ENCODE measurements around the gene RAD52. TPM values are rescaled to one million over a fixed set of nuclear protein-coding genes. Genes with fewer than 3 reads are reported as not detected.

RAD52 gene
- 10 to 100 TPM; 11.3 to 21.0 (median 14.3) TPM for total RNA-seq

DNA sequence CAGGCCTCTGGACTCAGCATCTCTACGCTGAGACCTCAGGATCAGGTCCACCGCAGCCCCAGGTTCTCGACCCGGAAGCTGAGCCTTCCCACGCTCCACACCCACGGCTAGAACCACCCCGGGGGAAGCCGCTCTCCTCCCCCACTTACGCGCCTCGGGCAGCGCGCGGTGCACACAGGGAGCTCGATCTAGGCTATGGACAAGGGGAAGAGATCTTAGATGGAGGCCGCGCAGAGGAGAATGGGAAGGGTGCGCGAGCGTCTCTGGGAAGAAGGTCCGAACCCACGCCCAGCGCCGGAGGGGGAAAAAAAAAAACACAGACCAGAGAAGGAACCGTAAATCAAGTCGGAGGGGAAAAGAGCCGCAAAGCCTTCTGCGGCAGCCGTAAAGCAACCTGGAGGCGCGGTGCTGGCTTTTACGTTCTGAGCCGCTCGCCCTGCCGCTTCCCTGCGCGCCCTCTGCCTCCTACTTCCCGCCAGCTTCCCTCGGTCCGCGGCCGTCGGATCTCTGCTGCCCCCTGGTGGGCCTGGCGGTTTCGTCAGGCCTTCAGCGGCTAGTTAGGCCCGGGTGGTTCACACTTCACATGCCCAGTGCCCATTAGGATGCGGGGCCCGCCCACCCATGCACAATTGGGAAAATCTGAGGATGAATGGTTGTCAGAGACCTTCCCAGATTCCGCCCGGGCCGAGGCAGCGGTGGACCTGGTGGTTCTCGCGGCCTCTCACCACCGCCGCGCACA is at the start of gene RAD52:
TSS of gene RAD52 (minus strand) at position 242 of the 739 bp plus-strand sequence. CDS start 16,636 bp downstream, outside the sequence.
- Histone ChIP-seq H3K4me1 (peaks cover 16 to 25% of the 10 kb centered on the region in 2 donors), H3K4me3 (peak within 1 kb of the TSS; percentile 78 to 94 (median 92)), H3K36me3 (no peaks in the 10 kb centered on the region), H3K9me3 (no peaks in the 10 kb centered on the region), H3K27me3 (no peaks in the 10 kb centered on the region), H3K27ac (peak within 1 kb of the TSS; percentile 91 to 97 (median 94))
- DNase-seq (peak; percentile 96 to 98), ATAC-seq (peak; percentile 92 to 94)
- in situ Hi-C loops (cut with MboI; ENCODE audit: low sequenced_read_pairs in 4 of 4) (loop anchor here (5.0 to 25.0 kb wide), 6 partner anchors 127 to 387 kb away; no protein-coding TSS in a partner anchor), intact Hi-C loops (cut with DNase I; ENCODE audit: low total_unique reads) (loop anchor here (1.0 to 10.0 kb wide), 6 partner anchors 41 to 655 kb away; partner anchors contain the start of gene ERC1)
- peak; percentile 81 to 88 for TF ChIP-seq POLR2A (IDR thresholded peaks at IDR 0.05)
- TF ChIP-seq, protein P1, sequence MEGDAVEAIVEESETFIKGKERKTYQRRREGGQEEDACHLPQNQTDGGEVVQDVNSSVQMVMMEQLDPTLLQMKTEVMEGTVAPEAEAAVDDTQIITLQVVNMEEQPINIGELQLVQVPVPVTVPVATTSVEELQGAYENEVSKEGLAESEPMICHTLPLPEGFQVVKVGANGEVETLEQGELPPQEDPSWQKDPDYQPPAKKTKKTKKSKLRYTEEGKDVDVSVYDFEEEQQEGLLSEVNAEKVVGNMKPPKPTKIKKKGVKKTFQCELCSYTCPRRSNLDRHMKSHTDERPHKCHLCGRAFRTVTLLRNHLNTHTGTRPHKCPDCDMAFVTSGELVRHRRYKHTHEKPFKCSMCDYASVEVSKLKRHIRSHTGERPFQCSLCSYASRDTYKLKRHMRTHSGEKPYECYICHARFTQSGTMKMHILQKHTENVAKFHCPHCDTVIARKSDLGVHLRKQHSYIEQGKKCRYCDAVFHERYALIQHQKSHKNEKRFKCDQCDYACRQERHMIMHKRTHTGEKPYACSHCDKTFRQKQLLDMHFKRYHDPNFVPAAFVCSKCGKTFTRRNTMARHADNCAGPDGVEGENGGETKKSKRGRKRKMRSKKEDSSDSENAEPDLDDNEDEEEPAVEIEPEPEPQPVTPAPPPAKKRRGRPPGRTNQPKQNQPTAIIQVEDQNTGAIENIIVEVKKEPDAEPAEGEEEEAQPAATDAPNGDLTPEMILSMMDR (IDR thresholded peaks at IDR 0.05 in 4 of 5, conservative IDR thresholded peaks at IDR 0.05 in 1 of 5): peak; percentile 96 to 100 (median 99)

DNA sequence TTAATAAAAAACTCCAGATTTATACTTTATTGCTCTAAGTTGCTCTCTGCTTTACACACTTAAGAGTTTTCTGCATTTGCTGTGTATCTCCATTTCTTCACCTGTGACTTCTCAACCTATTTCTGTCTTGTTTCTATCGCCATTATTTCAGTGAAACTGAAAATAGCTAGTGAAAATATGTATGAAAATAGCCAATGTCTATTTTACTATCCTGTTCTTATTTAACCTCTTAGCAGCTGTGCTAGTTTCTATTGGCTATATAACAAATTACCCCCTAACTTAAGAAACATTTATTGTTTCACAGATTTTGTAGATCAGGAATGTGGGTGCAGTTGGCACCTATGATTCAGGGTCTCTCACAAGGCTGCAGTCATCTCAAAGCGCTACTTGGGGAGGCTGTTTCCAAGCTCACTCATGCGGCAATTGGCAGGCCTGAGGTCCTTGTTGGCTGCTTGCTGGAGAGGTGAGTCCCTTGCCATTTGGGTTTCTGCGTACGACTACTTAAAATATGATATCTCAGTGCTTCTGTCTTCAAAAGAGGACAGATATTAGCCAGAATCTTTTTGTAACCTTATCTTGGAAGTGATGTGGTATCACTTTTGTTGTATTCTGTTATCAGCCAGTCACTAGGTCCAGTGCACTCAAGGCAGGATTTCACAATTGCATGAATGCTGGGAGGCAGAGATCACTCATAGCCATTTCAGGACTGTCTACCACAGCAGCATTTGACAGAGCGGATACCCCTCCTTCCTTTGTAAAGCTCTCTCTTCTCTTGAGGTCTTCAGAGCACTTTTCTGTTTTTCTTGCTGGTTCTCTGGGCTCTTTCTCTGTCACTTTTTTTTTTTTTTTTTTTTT is 48.8 kb upstream of the RAD52 start:
- H3K27ac ChIP-seq: peak overlapping the region in 1 of 4 donors; percentile 14
- in situ Hi-C loops (cut with MboI; ENCODE audit: low sequenced_read_pairs in 4 of 4) (loop anchor here in 2 of 4 donors (25.0 kb wide), 1 partner anchor 589 kb away; the partner anchor contains the start of gene FBXL14 (in 2 of the 2)), intact Hi-C loops (cut with DNase I; ENCODE audit: low total_unique reads) (no loop called here)
- no peaks in the 10 kb centered on the region for H3K36me3 ChIP-seq
- peaks cover 6 to 11% of the 10 kb centered on the region in 2 donors for H3K4me1 ChIP-seq
- no peaks in the 10 kb centered on the region for H3K27me3 ChIP-seq
- DNase-seq: no peak
- H3K4me3 ChIP-seq: no peak overlapping the region
- TF ChIP-seq, protein P1 (IDR thresholded peaks at IDR 0.05 in 4 of 5, conservative IDR thresholded peaks at IDR 0.05 in 1 of 5): no peak
- TF ChIP-seq POLR2A (IDR thresholded peaks at IDR 0.05): no peak
- peak in 1 of 2 donors; percentile 66 for ATAC-seq
- no peaks in the 10 kb centered on the region for H3K9me3 ChIP-seq

DNA sequence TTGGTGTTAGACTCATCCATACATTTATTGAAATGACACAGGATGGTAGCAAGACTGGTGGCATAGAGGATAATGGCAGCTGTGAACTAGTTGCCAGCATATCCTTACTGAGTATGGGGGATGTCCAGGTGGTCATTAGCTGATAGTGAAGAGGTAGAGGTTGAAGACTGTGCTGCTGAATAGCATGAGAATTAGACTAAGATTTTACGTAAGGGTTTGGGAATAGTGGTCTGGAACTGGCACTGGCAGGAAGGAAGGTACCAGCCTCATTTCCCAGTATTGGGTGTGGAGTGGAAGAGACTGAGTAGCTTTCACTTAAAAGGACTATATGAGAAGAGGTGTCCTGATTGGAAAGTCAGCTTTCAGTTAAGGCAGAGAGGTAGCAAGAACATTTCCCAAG is 48.0 kb upstream of the RAD52 start:
- TF ChIP-seq, protein P1 (IDR thresholded peaks at IDR 0.05 in 4 of 5, conservative IDR thresholded peaks at IDR 0.05 in 1 of 5): no peak
- TF ChIP-seq POLR2A (IDR thresholded peaks at IDR 0.05): no peak
- H3K9me3 ChIP-seq: no peaks in the 10 kb centered on the region
- no peak for ATAC-seq
- no peak overlapping the region for H3K4me3 ChIP-seq
- H3K27me3 ChIP-seq: no peaks in the 10 kb centered on the region
- no peak for DNase-seq
- intact Hi-C loops (cut with DNase I; ENCODE audit: low total_unique reads): no loop called here
- in situ Hi-C loops (cut with MboI; ENCODE audit: low sequenced_read_pairs in 4 of 4): loop anchor here in 2 of 4 donors (25.0 kb wide), 1 partner anchor 590 kb away; the partner anchor contains the start of gene FBXL14 (in 2 of the 2)
- peaks cover 10 to 17% of the 10 kb centered on the region in 2 donors for H3K4me1 ChIP-seq
- peak overlapping the region in 1 of 4 donors; percentile 3 for H3K27ac ChIP-seq
- no peaks in the 10 kb centered on the region for H3K36me3 ChIP-seq

DNA sequence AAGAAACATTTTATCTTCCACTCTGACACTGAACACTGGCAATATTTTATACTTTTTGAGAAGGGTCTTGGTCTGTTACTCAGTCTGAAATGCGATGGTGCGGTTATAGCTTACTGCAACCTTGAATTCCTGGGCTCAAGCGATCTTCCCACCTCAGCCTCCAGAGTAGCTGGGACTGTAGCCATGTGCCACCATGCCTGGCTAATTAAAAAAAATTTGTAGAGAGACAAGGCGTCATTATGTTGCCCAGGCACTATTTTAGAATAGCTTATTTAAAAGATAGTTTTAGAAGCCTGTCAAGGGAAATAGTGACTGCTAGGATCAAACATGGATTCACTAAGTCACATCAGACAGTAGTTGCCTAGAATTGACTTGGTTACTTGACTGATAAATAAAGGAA is 47.4 kb upstream of the RAD52 start:
- ATAC-seq (no peak), DNase-seq (no peak)
- H3K9me3 ChIP-seq: no peaks in the 10 kb centered on the region
- no peaks in the 10 kb centered on the region for H3K36me3 ChIP-seq
- in situ Hi-C loops (cut with MboI; ENCODE audit: low sequenced_read_pairs in 4 of 4): loop anchor here in 2 of 4 donors (25.0 kb wide), 1 partner anchor 590 kb away; the partner anchor contains the start of gene FBXL14 (in 2 of the 2)
- no peak overlapping the region for H3K27ac ChIP-seq
- intact Hi-C loops (cut with DNase I; ENCODE audit: low total_unique reads): no loop called here
- no peaks in the 10 kb centered on the region for H3K27me3 ChIP-seq
- H3K4me3 ChIP-seq: no peak overlapping the region
- TF ChIP-seq, protein P1 (IDR thresholded peaks at IDR 0.05 in 4 of 5, conservative IDR thresholded peaks at IDR 0.05 in 1 of 5): no peak
- no peak for TF ChIP-seq POLR2A (IDR thresholded peaks at IDR 0.05)
- peaks cover 17 to 23% of the 10 kb centered on the region in 2 donors for H3K4me1 ChIP-seq

All from gastrocnemius medialis (tissue), 4 donors.